SK-N-SH (cell line): ENCODE results near the gene TMEM212. TPM values are rescaled to one million over a fixed set of nuclear protein-coding genes. Genes with fewer than 3 reads are reported as not detected.

Experiments used
- CTCF ChIA-PET: fragments of 300-600, 350-600 bp; formaldehyde crosslinking; extraction: SDS; loops from one replicate; lab custom pipeline; 2021; lab: Yijun Ruan, JAX
- POLR2A ChIA-PET: fragments of 350-600 bp; sonication (Branson Sonifier 250); formaldehyde crosslinking; extraction: SDS; loops from one replicate; lab custom pipeline; 2020; ENCODE audit warnings: antibody characterized with exemption, inconsistent platforms; lab: Yijun Ruan, JAX
- DNase-seq: peaks from one replicate; pipeline ENCODE4 v3.0.0; 2012
- H2AFZ ChIP-seq: fragments of 200-600 bp; sonication (generic); 2 replicates; pipeline ENCODE4 v1.8.1; 2016; ENCODE audit warnings: antibody characterized with exemption, mild to moderate bottlenecking, low read depth
- H3F3A ChIP-seq: fragments of 200-600 bp; sonication (generic); replicated peaks from 2 replicates; pipeline ENCODE3; 2016; ENCODE audit warnings: antibody characterized with exemption, mild to moderate bottlenecking; ENCODE audit not compliant: insufficient read depth
- H3K27ac ChIP-seq, 2 experiments: fragments of 200-500 bp in 1 of 2; fragments of 200-600 bp in 1 of 2; sonication (Bioruptor generic) in 1 of 2; sonication (generic), shearing (Covaris generic) in 1 of 2; 2 replicates each; pipeline versions ENCODE4 v1.5.1 to v1.6.1; 2014 to 2016; ENCODE audit warnings: low read depth in 2 of 2, inconsistent platforms in 1 of 2, low read length in 1 of 2, mild to moderate bottlenecking in 1 of 2, mixed read lengths in 1 of 2
- H3K27me3 ChIP-seq: fragments of 200-600 bp; sonication (generic), shearing (Covaris generic); 2 replicates; pipeline ENCODE4 v1.6.1; 2016; ENCODE audit warnings: mixed run types; ENCODE audit not compliant: insufficient read depth
- H3K36me3 ChIP-seq, 2 experiments: fragments of 200-500 bp in 1 of 2; fragments of 200-600 bp in 1 of 2; sonication (Bioruptor generic) in 1 of 2; sonication (generic) in 1 of 2; replicated peaks in 1 of 2; 2 replicates each; pipeline versions ENCODE3 to v1.5.1; 2014 to 2016; ENCODE audit warnings: low read length in 1 of 2, mild to moderate bottlenecking in 1 of 2; ENCODE audit not compliant: insufficient read depth in 2 of 2, control insufficient read depth in 1 of 2
- H3K4me1 ChIP-seq, 2 experiments: fragments of 200-500 bp in 1 of 2; fragments of 200-600 bp in 1 of 2; sonication (Bioruptor generic) in 1 of 2; sonication (generic), shearing (Covaris generic) in 1 of 2; 2 replicates each; pipeline versions ENCODE4 v1.5.1 to v1.6.1; 2014 to 2016; ENCODE audit warnings: low read depth in 1 of 2, low read length in 1 of 2, mixed run types in 1 of 2; ENCODE audit not compliant: insufficient read depth in 2 of 2, control insufficient read depth in 1 of 2
- H3K4me2 ChIP-seq: fragments of 200-600 bp; sonication (generic), shearing (Covaris generic); 2 replicates; pipeline ENCODE4 v1.6.1; 2017; ENCODE audit warnings: mixed run types
- H3K4me3 ChIP-seq, 2 experiments: fragments of 200-500 bp in 1 of 2; fragments of 200-600 bp in 1 of 2; sonication (Bioruptor generic) in 1 of 2; sonication (generic), shearing (Covaris generic) in 1 of 2; 2 replicates each; pipeline versions ENCODE4 v1.5.1 to v1.8.1; 2014 to 2016; ENCODE audit warnings: low read depth in 2 of 2, inconsistent platforms in 1 of 2, low read length in 1 of 2, mild to moderate bottlenecking in 1 of 2, mixed read lengths in 1 of 2, moderate library complexity in 1 of 2
- H3K79me2 ChIP-seq: fragments of 200-600 bp; sonication (generic); 2 replicates; pipeline ENCODE4 v1.8.1; 2017; ENCODE audit warnings: mild to moderate bottlenecking; ENCODE audit not compliant: insufficient read depth
- H3K9ac ChIP-seq: fragments of 200-600 bp; sonication (generic); 2 replicates; pipeline ENCODE4 v1.6.1; 2017; ENCODE audit warnings: mixed run types
- H3K9me2 ChIP-seq: fragments of 200-600 bp; sonication (generic); 2 replicates; pipeline ENCODE4 v1.6.1; 2017; ENCODE audit warnings: mixed run types
- H3K9me3 ChIP-seq: fragments of 200-600 bp; sonication (generic); 2 replicates; pipeline ENCODE4 v1.6.1; 2017; ENCODE audit warnings: mixed run types, mild to moderate bottlenecking, moderate library complexity
- H4K20me1 ChIP-seq: fragments of 200-600 bp; sonication (generic); 2 replicates; pipeline ENCODE4 v1.6.1; 2017; ENCODE audit warnings: mild to moderate bottlenecking, mixed run types; ENCODE audit not compliant: insufficient read depth
- ELF1 ChIP-seq: IDR thresholded peaks from 2 replicates; pipeline ENCODE4 v1.4.0; 2012
- EZH2phosphoT487 ChIP-seq: fragments of 200-600 bp; sonication (generic); IDR thresholded peaks from 2 replicates; pipeline ENCODE4 v1.6.1; 2017; ENCODE audit warnings: low read depth, mixed run types, mild to moderate bottlenecking, antibody characterized with exemption, moderate library complexity, borderline replicate concordance
- FOXJ3 ChIP-seq: sonication (generic); formaldehyde crosslinking; IDR thresholded peaks from 2 replicates; pipeline ENCODE4 v1.5.1; 2020; ENCODE audit warnings: mild to moderate bottlenecking, missing genetic modification reagents
- FOXM1 ChIP-seq: IDR thresholded peaks from 2 replicates; pipeline ENCODE4 v1.4.0; 2012; ENCODE audit warnings: low read depth, mild to moderate bottlenecking
- JUND ChIP-seq: IDR thresholded peaks from 2 replicates; pipeline ENCODE4 v1.4.0; 2012
- MEF2A ChIP-seq: IDR thresholded peaks from 2 replicates; pipeline ENCODE4 v1.4.0; 2012; ENCODE audit warnings: low read depth, borderline replicate concordance
- MXI1 ChIP-seq: IDR thresholded peaks from 2 replicates; pipeline ENCODE4 v1.6.1; 2012; ENCODE audit warnings: mild to moderate bottlenecking, low read depth, low read length, improper control_type of control experiment
- NFIC ChIP-seq: IDR thresholded peaks from 2 replicates; pipeline ENCODE4 v1.4.0; 2012; ENCODE audit warnings: borderline replicate concordance
- POLR2AphosphoS5 ChIP-seq: IDR thresholded peaks from 2 replicates; pipeline ENCODE4 v1.6.1; 2012; ENCODE audit warnings: low read depth, low read length
- RXRA ChIP-seq: IDR thresholded peaks from 2 replicates; pipeline ENCODE4 v1.4.0; 2012; ENCODE audit warnings: low read depth, mild to moderate bottlenecking, borderline replicate concordance
- SMC3 ChIP-seq: IDR thresholded peaks from 2 replicates; pipeline ENCODE4 v1.6.1; 2012; ENCODE audit warnings: low read depth, low read length, improper control_type of control experiment
- WGBS: methylation state at CpG from one replicate; pipeline ENCODE4 v1.1.6; 2017; ENCODE audit warnings: low lambda C conversion rate; 5-methylcytosine and 5-hydroxymethylcytosine counted together
- polyA plus RNA-seq, 3 experiments: library from polyadenylated mRNA; depleted of rRNA; stranded (reverse); fragments of >200 nt; gene quantifications; 2 replicates each; pipeline ENCODE4 v1.2.3, GENCODE V29; 2012
- TF ChIP-seq, protein P1 (sequence below): IDR thresholded peaks from 2 replicates; pipeline ENCODE4 v1.4.0; 2012; ENCODE audit warnings: low read depth, borderline replicate concordance
- TF ChIP-seq, protein P2 (sequence below): fragments of 150-350 bp; IDR thresholded peaks from 2 replicates; pipeline ENCODE4 v1.6.1; 2016; ENCODE audit warnings: mild to moderate bottlenecking, low read depth, low read length
- TF ChIP-seq, protein P3 (sequence below): IDR thresholded peaks from 2 replicates; pipeline ENCODE4 v1.4.0; 2012; ENCODE audit warnings: low read depth
- TF ChIP-seq, protein P4 (sequence below): IDR thresholded peaks from 2 replicates; pipeline ENCODE4; 2012
- TF ChIP-seq, protein P5 (sequence below): fragments of 200-600 bp; sonication (generic); IDR thresholded peaks from 2 replicates; pipeline ENCODE4 v1.6.1; 2017; ENCODE audit warnings: antibody characterized with exemption, mild to moderate bottlenecking, moderate library complexity

TMEM212 gene
- polyA plus RNA-seq, 1 of the 3 experiments (the other 2 are of a cell fraction) = not detected

DNA sequence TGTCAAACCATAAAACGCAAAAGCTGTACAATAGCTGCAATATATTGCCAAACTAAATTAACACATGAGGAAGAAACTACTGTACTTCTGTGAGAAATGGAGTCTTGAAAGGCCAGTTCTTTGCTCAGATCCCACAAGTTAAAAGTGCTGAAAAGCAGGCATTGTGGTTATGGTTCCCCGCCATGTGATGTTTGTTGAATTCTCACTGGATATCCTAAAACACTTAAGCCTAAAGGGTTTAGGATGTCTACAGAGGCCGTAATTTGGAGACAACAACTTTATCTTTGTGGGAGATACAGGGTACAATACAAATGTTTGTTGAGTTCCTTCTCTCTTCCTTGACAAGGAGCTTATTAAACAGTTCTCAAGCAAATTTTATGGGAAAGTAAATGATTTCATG is 53.2 kb downstream of the TMEM212 start:
- Histone ChIP-seq H3K79me2 (no peaks in the 10 kb centered on the region), H3K4me1 (peaks cover 0 to 2% of the 10 kb centered on the region in 2 experiments; a peak in 2 of 4 replicates), H3K27ac (no peak overlapping the region), H3F3A (no peaks in the 10 kb centered on the region), H3K36me3 (no peaks in the 10 kb centered on the region), H3K4me2 (no peak overlapping the region), H3K9me3 (no peaks in the 10 kb centered on the region), H3K4me3 (no peak overlapping the region), H2AFZ (no peak overlapping the region), H4K20me1 (no peaks in the 10 kb centered on the region), H3K9ac (no peak overlapping the region), H3K27me3 (no peaks in the 10 kb centered on the region), H3K9me2 (no peaks in the 10 kb centered on the region)
- no peak for TF ChIP-seq POLR2AphosphoS5
- TF ChIP-seq MXI1 = no peak
- TF ChIP-seq FOXM1 = no peak
- no peak for TF ChIP-seq FOXJ3 (CRISPR knock-in tag)
- TF ChIP-seq MEF2A = no peak
- TF ChIP-seq, protein P1, sequence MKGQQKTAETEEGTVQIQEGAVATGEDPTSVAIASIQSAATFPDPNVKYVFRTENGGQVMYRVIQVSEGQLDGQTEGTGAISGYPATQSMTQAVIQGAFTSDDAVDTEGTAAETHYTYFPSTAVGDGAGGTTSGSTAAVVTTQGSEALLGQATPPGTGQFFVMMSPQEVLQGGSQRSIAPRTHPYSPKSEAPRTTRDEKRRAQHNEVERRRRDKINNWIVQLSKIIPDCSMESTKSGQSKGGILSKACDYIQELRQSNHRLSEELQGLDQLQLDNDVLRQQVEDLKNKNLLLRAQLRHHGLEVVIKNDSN = no peak
- TF ChIP-seq NFIC = no peak
- no peak for TF ChIP-seq RXRA
- no peak for TF ChIP-seq EZH2phosphoT487
- TF ChIP-seq, protein P2, sequence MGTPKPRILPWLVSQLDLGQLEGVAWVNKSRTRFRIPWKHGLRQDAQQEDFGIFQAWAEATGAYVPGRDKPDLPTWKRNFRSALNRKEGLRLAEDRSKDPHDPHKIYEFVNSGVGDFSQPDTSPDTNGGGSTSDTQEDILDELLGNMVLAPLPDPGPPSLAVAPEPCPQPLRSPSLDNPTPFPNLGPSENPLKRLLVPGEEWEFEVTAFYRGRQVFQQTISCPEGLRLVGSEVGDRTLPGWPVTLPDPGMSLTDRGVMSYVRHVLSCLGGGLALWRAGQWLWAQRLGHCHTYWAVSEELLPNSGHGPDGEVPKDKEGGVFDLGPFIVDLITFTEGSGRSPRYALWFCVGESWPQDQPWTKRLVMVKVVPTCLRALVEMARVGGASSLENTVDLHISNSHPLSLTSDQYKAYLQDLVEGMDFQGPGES = no peak
- POLR2A ChIA-PET = interaction anchor here (0.6 kb wide), 1 partner anchor 18 kb away, joined by 3 read pairs; no protein-coding TSS in a partner anchor
- DNase-seq = no peak
- CTCF ChIA-PET = no interaction called here
- WGBS = 96% methylated on average over 3 of the region's 3 CpGs

DNA sequence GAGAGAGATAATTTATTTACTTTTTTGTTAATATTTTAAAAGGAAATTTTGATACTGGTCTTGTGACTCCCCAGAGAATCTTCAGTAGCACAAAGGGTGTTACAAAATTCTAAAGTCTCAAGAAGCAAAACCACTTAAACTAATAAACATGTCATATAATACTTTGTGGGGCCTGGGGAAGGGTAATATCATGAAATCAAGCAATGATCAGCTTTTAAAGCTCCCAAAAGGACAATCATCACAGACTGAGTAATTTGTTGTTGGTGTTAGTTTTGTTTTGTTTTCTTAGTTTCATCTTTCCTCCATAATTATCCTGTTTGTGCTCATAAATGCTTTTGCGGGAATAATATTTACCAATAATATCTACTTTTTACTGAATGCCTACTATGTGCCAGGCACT is 55.0 kb downstream of the TMEM212 start:
- H3K9me3 ChIP-seq = no peaks in the 10 kb centered on the region
- no peak overlapping the region for H2AFZ ChIP-seq
- ChIA-PET CTCF (interaction anchor here (1.5 kb wide), 1 partner anchor 64 kb away, joined by 3 read pairs; no protein-coding TSS in a partner anchor), POLR2A (no interaction called here)
- no peaks in the 10 kb centered on the region for H3K79me2 ChIP-seq
- TF ChIP-seq NFIC (no peak), SMC3 (no peak), ELF1 (no peak), MEF2A (no peak), RXRA (no peak), JUND (no peak), POLR2AphosphoS5 (no peak)
- TF ChIP-seq, protein P3, sequence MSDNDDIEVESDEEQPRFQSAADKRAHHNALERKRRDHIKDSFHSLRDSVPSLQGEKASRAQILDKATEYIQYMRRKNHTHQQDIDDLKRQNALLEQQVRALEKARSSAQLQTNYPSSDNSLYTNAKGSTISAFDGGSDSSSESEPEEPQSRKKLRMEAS = no peak
- TF ChIP-seq, protein P4, sequence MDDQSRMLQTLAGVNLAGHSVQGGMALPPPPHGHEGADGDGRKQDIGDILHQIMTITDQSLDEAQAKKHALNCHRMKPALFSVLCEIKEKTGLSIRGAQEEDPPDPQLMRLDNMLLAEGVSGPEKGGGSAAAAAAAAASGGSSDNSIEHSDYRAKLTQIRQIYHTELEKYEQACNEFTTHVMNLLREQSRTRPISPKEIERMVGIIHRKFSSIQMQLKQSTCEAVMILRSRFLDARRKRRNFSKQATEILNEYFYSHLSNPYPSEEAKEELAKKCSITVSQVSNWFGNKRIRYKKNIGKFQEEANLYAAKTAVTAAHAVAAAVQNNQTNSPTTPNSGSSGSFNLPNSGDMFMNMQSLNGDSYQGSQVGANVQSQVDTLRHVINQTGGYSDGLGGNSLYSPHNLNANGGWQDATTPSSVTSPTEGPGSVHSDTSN = no peak
- TF ChIP-seq, protein P5, sequence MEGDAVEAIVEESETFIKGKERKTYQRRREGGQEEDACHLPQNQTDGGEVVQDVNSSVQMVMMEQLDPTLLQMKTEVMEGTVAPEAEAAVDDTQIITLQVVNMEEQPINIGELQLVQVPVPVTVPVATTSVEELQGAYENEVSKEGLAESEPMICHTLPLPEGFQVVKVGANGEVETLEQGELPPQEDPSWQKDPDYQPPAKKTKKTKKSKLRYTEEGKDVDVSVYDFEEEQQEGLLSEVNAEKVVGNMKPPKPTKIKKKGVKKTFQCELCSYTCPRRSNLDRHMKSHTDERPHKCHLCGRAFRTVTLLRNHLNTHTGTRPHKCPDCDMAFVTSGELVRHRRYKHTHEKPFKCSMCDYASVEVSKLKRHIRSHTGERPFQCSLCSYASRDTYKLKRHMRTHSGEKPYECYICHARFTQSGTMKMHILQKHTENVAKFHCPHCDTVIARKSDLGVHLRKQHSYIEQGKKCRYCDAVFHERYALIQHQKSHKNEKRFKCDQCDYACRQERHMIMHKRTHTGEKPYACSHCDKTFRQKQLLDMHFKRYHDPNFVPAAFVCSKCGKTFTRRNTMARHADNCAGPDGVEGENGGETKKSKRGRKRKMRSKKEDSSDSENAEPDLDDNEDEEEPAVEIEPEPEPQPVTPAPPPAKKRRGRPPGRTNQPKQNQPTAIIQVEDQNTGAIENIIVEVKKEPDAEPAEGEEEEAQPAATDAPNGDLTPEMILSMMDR = no peak
- no peak overlapping the region for H3K4me3 ChIP-seq
- no peak overlapping the region for H3K27ac ChIP-seq
- no peaks in the 10 kb centered on the region for H3K36me3 ChIP-seq
- H3F3A ChIP-seq = no peaks in the 10 kb centered on the region
- H3K27me3 ChIP-seq = no peaks in the 10 kb centered on the region
- H3K9me2 ChIP-seq = no peaks in the 10 kb centered on the region
- no peaks in the 10 kb centered on the region for H4K20me1 ChIP-seq
- H3K4me2 ChIP-seq = no peak overlapping the region
- H3K4me1 ChIP-seq = peaks cover 0 to 2% of the 10 kb centered on the region in 2 experiments; a peak in 2 of 4 replicates
- DNase-seq = no peak
- no peak overlapping the region for H3K9ac ChIP-seq
- 100% methylated on average over 1 of the region's 1 CpG for WGBS
